SK-N-SH (cell line): Measurements from ENCODE around the gene WIPI1. TPM values are rescaled to one million over a fixed set of nuclear protein-coding genes. Genes with fewer than 3 reads are reported as not detected.

Source experiments
- CTCF ChIA-PET: fragments of 300-600, 350-600 bp; formaldehyde crosslinking; extraction: SDS; loops from one replicate; lab custom pipeline; 2021; lab: Yijun Ruan, JAX
- POLR2A ChIA-PET: fragments of 350-600 bp; sonication (Branson Sonifier 250); formaldehyde crosslinking; extraction: SDS; loops from one replicate; lab custom pipeline; 2020; ENCODE audit warnings: antibody characterized with exemption, inconsistent platforms; lab: Yijun Ruan, JAX
- DNase-seq: peaks from one replicate; pipeline ENCODE4 v3.0.0; 2012
- H2AFZ ChIP-seq: fragments of 200-600 bp; sonication (generic); 2 replicates; pipeline ENCODE4 v1.8.1; 2016; ENCODE audit warnings: antibody characterized with exemption, mild to moderate bottlenecking, low read depth
- H3F3A ChIP-seq: fragments of 200-600 bp; sonication (generic); replicated peaks from 2 replicates; pipeline ENCODE3; 2016; ENCODE audit warnings: antibody characterized with exemption, mild to moderate bottlenecking; ENCODE audit not compliant: insufficient read depth
- H3K27ac ChIP-seq, 2 experiments: fragments of 200-500 bp in 1 of 2; fragments of 200-600 bp in 1 of 2; sonication (Bioruptor generic) in 1 of 2; sonication (generic), shearing (Covaris generic) in 1 of 2; 2 replicates each; pipeline versions ENCODE4 v1.5.1 to v1.6.1; 2014 to 2016; ENCODE audit warnings: low read depth in 2 of 2, inconsistent platforms in 1 of 2, low read length in 1 of 2, mild to moderate bottlenecking in 1 of 2, mixed read lengths in 1 of 2
- H3K27me3 ChIP-seq: fragments of 200-600 bp; sonication (generic), shearing (Covaris generic); 2 replicates; pipeline ENCODE4 v1.6.1; 2016; ENCODE audit warnings: mixed run types; ENCODE audit not compliant: insufficient read depth
- H3K36me3 ChIP-seq, 2 experiments: fragments of 200-500 bp in 1 of 2; fragments of 200-600 bp in 1 of 2; sonication (Bioruptor generic) in 1 of 2; sonication (generic) in 1 of 2; replicated peaks in 1 of 2; 2 replicates each; pipeline versions ENCODE3 to v1.5.1; 2014 to 2016; ENCODE audit warnings: low read length in 1 of 2, mild to moderate bottlenecking in 1 of 2; ENCODE audit not compliant: insufficient read depth in 2 of 2, control insufficient read depth in 1 of 2
- H3K4me1 ChIP-seq, 2 experiments: fragments of 200-500 bp in 1 of 2; fragments of 200-600 bp in 1 of 2; sonication (Bioruptor generic) in 1 of 2; sonication (generic), shearing (Covaris generic) in 1 of 2; 2 replicates each; pipeline versions ENCODE4 v1.5.1 to v1.6.1; 2014 to 2016; ENCODE audit warnings: low read depth in 1 of 2, low read length in 1 of 2, mixed run types in 1 of 2; ENCODE audit not compliant: insufficient read depth in 2 of 2, control insufficient read depth in 1 of 2
- H3K4me2 ChIP-seq: fragments of 200-600 bp; sonication (generic), shearing (Covaris generic); 2 replicates; pipeline ENCODE4 v1.6.1; 2017; ENCODE audit warnings: mixed run types
- H3K4me3 ChIP-seq, 2 experiments: fragments of 200-500 bp in 1 of 2; fragments of 200-600 bp in 1 of 2; sonication (Bioruptor generic) in 1 of 2; sonication (generic), shearing (Covaris generic) in 1 of 2; 2 replicates each; pipeline versions ENCODE4 v1.5.1 to v1.8.1; 2014 to 2016; ENCODE audit warnings: low read depth in 2 of 2, inconsistent platforms in 1 of 2, low read length in 1 of 2, mild to moderate bottlenecking in 1 of 2, mixed read lengths in 1 of 2, moderate library complexity in 1 of 2
- H3K79me2 ChIP-seq: fragments of 200-600 bp; sonication (generic); 2 replicates; pipeline ENCODE4 v1.8.1; 2017; ENCODE audit warnings: mild to moderate bottlenecking; ENCODE audit not compliant: insufficient read depth
- H3K9ac ChIP-seq: fragments of 200-600 bp; sonication (generic); 2 replicates; pipeline ENCODE4 v1.6.1; 2017; ENCODE audit warnings: mixed run types
- H3K9me2 ChIP-seq: fragments of 200-600 bp; sonication (generic); 2 replicates; pipeline ENCODE4 v1.6.1; 2017; ENCODE audit warnings: mixed run types
- H3K9me3 ChIP-seq: fragments of 200-600 bp; sonication (generic); 2 replicates; pipeline ENCODE4 v1.6.1; 2017; ENCODE audit warnings: mixed run types, mild to moderate bottlenecking, moderate library complexity
- H4K20me1 ChIP-seq: fragments of 200-600 bp; sonication (generic); 2 replicates; pipeline ENCODE4 v1.6.1; 2017; ENCODE audit warnings: mild to moderate bottlenecking, mixed run types; ENCODE audit not compliant: insufficient read depth
- CHD2 ChIP-seq: fragments of 150-350 bp; IDR thresholded peaks from 2 replicates; pipeline ENCODE4 v1.6.1; 2018; ENCODE audit warnings: low read length; ENCODE audit not compliant: partially characterized antibody
- CTCF ChIP-seq: fragments of 200-600 bp; sonication (generic); IDR thresholded peaks from 2 replicates; pipeline ENCODE4 v1.6.1; 2017; ENCODE audit warnings: antibody characterized with exemption, mild to moderate bottlenecking, moderate library complexity
- ELF1 ChIP-seq: IDR thresholded peaks from 2 replicates; pipeline ENCODE4 v1.4.0; 2012
- FOSL2 ChIP-seq: IDR thresholded peaks from 2 replicates; pipeline ENCODE4 v1.4.0; 2012; ENCODE audit warnings: low read depth, mild to moderate bottlenecking, moderate library complexity, borderline replicate concordance
- FOXJ3 ChIP-seq: sonication (generic); formaldehyde crosslinking; IDR thresholded peaks from 2 replicates; pipeline ENCODE4 v1.5.1; 2020; ENCODE audit warnings: mild to moderate bottlenecking, missing genetic modification reagents
- GATA2 ChIP-seq: sonication (generic); formaldehyde crosslinking; IDR thresholded peaks from 2 replicates; pipeline ENCODE4 v1.5.0; 2020; ENCODE audit warnings: mild to moderate bottlenecking, missing genetic modification reagents
- MAX ChIP-seq: IDR thresholded peaks from 2 replicates; pipeline ENCODE4 v1.4.0; 2012; ENCODE audit warnings: low read depth
- MEF2A ChIP-seq: IDR thresholded peaks from 2 replicates; pipeline ENCODE4 v1.4.0; 2012; ENCODE audit warnings: low read depth, borderline replicate concordance
- NFIC ChIP-seq: IDR thresholded peaks from 2 replicates; pipeline ENCODE4 v1.4.0; 2012; ENCODE audit warnings: borderline replicate concordance
- NRF1 ChIP-seq: IDR thresholded peaks from 2 replicates; pipeline ENCODE4 v1.6.1; 2012; ENCODE audit warnings: low read depth, mild to moderate bottlenecking, low read length
- POLR2AphosphoS5 ChIP-seq: IDR thresholded peaks from 2 replicates; pipeline ENCODE4 v1.6.1; 2012; ENCODE audit warnings: low read depth, low read length
- RAD21 ChIP-seq: IDR thresholded peaks from 2 replicates; pipeline ENCODE4 v1.6.1; 2012; ENCODE audit warnings: mild to moderate bottlenecking, low read length
- REST ChIP-seq: IDR thresholded peaks from 2 replicates; pipeline ENCODE4 v1.6.1; 2012; ENCODE audit warnings: mild to moderate bottlenecking, low read depth, low read length, moderate library complexity
- RFX5 ChIP-seq: IDR thresholded peaks from 2 replicates; pipeline ENCODE4 v1.6.1; 2012; ENCODE audit warnings: mild to moderate bottlenecking, improper control_type of control experiment, low read length
- RXRA ChIP-seq: IDR thresholded peaks from 2 replicates; pipeline ENCODE4 v1.4.0; 2012; ENCODE audit warnings: low read depth, mild to moderate bottlenecking, borderline replicate concordance
- SIN3A ChIP-seq: IDR thresholded peaks from 2 replicates; pipeline ENCODE4 v1.6.1; 2012; ENCODE audit warnings: low read depth, mild to moderate bottlenecking, low read length, moderate library complexity, borderline replicate concordance
- TCF12 ChIP-seq: IDR thresholded peaks from 2 replicates; pipeline ENCODE4 v1.4.0; 2012
- TEAD4 ChIP-seq: IDR thresholded peaks from 2 replicates; pipeline ENCODE4 v1.4.0; 2012; ENCODE audit warnings: mild to moderate bottlenecking, borderline replicate concordance; ENCODE audit not compliant: insufficient read depth
- USF1 ChIP-seq: IDR thresholded peaks from 2 replicates; pipeline ENCODE4 v1.4.0; 2012; ENCODE audit warnings: low read depth, borderline replicate concordance
- USF2 ChIP-seq: fragments of 150-350 bp; IDR thresholded peaks from 2 replicates; pipeline ENCODE4 v1.6.1; 2017; ENCODE audit warnings: antibody characterized with exemption, low read length, low read depth, borderline replicate concordance
- YY1 ChIP-seq: IDR thresholded peaks from 2 replicates; pipeline ENCODE4 v1.4.0; 2012; ENCODE audit warnings: low read depth, mild to moderate bottlenecking
- WGBS: methylation state at CpG from one replicate; pipeline ENCODE4 v1.1.6; 2017; ENCODE audit warnings: low lambda C conversion rate; 5-methylcytosine and 5-hydroxymethylcytosine counted together
- polyA plus RNA-seq, 3 experiments: library from polyadenylated mRNA; depleted of rRNA; stranded (reverse); fragments of >200 nt; gene quantifications; 2 replicates each; pipeline ENCODE4 v1.2.3, GENCODE V29; 2012

The WIPI1 gene
- polyA plus RNA-seq, 1 of the 3 experiments (the other 2 are of a cell fraction): 52.7 TPM

DNA sequence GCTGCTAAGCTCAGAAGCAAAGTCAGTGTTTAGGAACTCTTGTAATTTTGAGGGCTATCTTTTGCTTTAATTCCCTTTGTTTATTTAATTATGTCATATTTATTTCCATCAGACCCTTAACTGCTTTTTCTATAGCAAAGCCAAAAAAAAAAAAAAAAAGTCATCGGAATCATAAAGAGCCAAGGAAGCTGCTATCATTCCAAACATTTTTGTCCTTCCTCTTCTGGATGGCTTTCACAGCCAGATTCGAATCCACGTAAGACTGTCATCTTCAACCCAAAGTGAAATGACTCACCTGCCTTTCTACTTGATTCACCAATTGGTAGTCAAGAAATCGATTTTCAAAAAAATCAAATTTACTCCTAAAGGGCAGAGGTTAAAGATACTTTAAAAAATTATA, 38.4 kb downstream of the WIPI1 start:
- no peak overlapping the region for H3K9ac ChIP-seq
- H3K9me3 ChIP-seq: no peaks in the 10 kb centered on the region
- peaks cover 0 to 13% of the 10 kb centered on the region in 2 experiments for H3K36me3 ChIP-seq
- no peaks in the 10 kb centered on the region for H3K79me2 ChIP-seq
- no peaks in the 10 kb centered on the region for H3K27me3 ChIP-seq
- 52% methylated on average over 4 of the region's 4 CpGs for whole genome bisulfite sequencing
- no peak overlapping the region for H2AFZ ChIP-seq
- ChIA-PET POLR2A (no interaction called here), CTCF (interaction anchor here (0.9 to 3.8 kb wide), 3 partner anchors 18 to 47 kb away, joined by 3 to 26 read pairs (median 20); no protein-coding TSS in a partner anchor)
- peaks cover 4% of the 10 kb centered on the region for H3F3A ChIP-seq
- H4K20me1 ChIP-seq: no peaks in the 10 kb centered on the region
- H3K4me1 ChIP-seq: no peaks in the 10 kb centered on the region
- no peak overlapping the region for H3K4me2 ChIP-seq
- no peak overlapping the region for H3K27ac ChIP-seq
- H3K9me2 ChIP-seq: no peaks in the 10 kb centered on the region
- TF ChIP-seq ELF1 (no peak), FOXJ3 (CRISPR knock-in tag) (no peak), CHD2 (no peak), GATA2 (CRISPR knock-in tag) (no peak), RXRA (no peak), SIN3A (no peak), TCF12 (no peak), POLR2AphosphoS5 (no peak), MEF2A (no peak), REST (no peak), NRF1 (no peak)
- DNase-seq: no peak
- H3K4me3 ChIP-seq: no peak overlapping the region

GRCh38 chr17:68417317-68417716, 40.0 kb downstream of the WIPI1 start:
- no peak overlapping the region for H2AFZ ChIP-seq
- H4K20me1 ChIP-seq: no peaks in the 10 kb centered on the region
- no peak overlapping the region for H3K9ac ChIP-seq
- H3K36me3 ChIP-seq: peaks cover 0 to 8% of the 10 kb centered on the region in 2 experiments
- H3K4me2 ChIP-seq: no peak overlapping the region
- 92% methylated on average over 3 of the region's 3 CpGs for whole genome bisulfite sequencing
- H3K79me2 ChIP-seq: no peaks in the 10 kb centered on the region
- H3K9me2 ChIP-seq: no peaks in the 10 kb centered on the region
- H3K4me1 ChIP-seq: no peaks in the 10 kb centered on the region
- POLR2A ChIA-PET: no interaction called here
- CTCF ChIA-PET: interaction anchor here (1.4 to 3.8 kb wide), 4 partner anchors 11 to 154 kb away, joined by 3 to 26 read pairs (median 13); no protein-coding TSS in a partner anchor
- no peaks in the 10 kb centered on the region for H3K9me3 ChIP-seq
- no peak for DNase-seq
- no peaks in the 10 kb centered on the region for H3K27me3 ChIP-seq
- H3K27ac ChIP-seq: no peak overlapping the region
- no peak for TF ChIP-seq FOSL2
- no peak for TF ChIP-seq RAD21
- TF ChIP-seq USF2: no peak
- TF ChIP-seq MEF2A: no peak
- no peak for TF ChIP-seq POLR2AphosphoS5
- TF ChIP-seq NRF1: no peak
- TF ChIP-seq RXRA: no peak
- no peak for TF ChIP-seq ELF1
- TF ChIP-seq YY1: no peak
- TF ChIP-seq RFX5: no peak
- TF ChIP-seq MAX: no peak
- no peak for TF ChIP-seq NFIC
- no peak for TF ChIP-seq CTCF
- TF ChIP-seq TCF12: no peak
- no peak for TF ChIP-seq TEAD4
- no peak for TF ChIP-seq USF1
- TF ChIP-seq GATA2 (CRISPR knock-in tag): no peak
- H3F3A ChIP-seq: peaks cover 4% of the 10 kb centered on the region
- H3K4me3 ChIP-seq: no peak overlapping the region
